ENCODE results near the gene ARPC5L.

ARPC5L gene

GRCh38 chr9:124861342-124862229 lies at the start of gene ARPC5L, which contains the start of gene RPL35:
Gene ARPC5L, plus strand, starts transcription at chr9:124862130. Its CDS starts 7,161 bp downstream, at chr9:124869291.
Gene RPL35, minus strand, starts transcription at chr9:124861957. Its CDS starts 45 bp downstream, at chr9:124861912.
- Mint-ChIP-seq H3K9me3 (ENCODE audit: low read depth) (no peaks in the 10 kb centered on the region), H3K4me3 (peak within 1 kb of the TSS; percentile 95), H3K4me1 (ENCODE audit: low read depth) (peaks cover 31% of the 10 kb centered on the region), H3K36me3 (peaks cover 18% of the 10 kb centered on the region), H3K27me3 (no peaks in the 10 kb centered on the region), H3K27ac (peak within 1 kb of the TSS; percentile 96)

GRCh38 chr9:124812441-124812876 lies 49.5 kb upstream of the ARPC5L start:
- H3K27ac Mint-ChIP-seq = no peak overlapping the region

GRCh38 chr9:124813041-124813440 lies 48.9 kb upstream of the ARPC5L start:
- no peak overlapping the region for H3K27ac Mint-ChIP-seq
- H3K9me3 Mint-ChIP-seq (ENCODE audit: low read depth) = no peaks in the 10 kb centered on the region
- H3K4me1 Mint-ChIP-seq (ENCODE audit: low read depth) = no peaks in the 10 kb centered on the region
- no peaks in the 10 kb centered on the region for H3K36me3 Mint-ChIP-seq
- H3K4me3 Mint-ChIP-seq = no peak overlapping the region
- H3K27me3 Mint-ChIP-seq = peaks cover 1% of the 10 kb centered on the region

More at GRCh38 chr9:124812441-124812876, 49.5 kb upstream of the ARPC5L start:
- Mint-ChIP-seq H3K4me3 (no peak overlapping the region), H3K4me1 (ENCODE audit: low read depth) (no peaks in the 10 kb centered on the region), H3K9me3 (ENCODE audit: low read depth) (no peaks in the 10 kb centered on the region), H3K36me3 (no peaks in the 10 kb centered on the region), H3K27me3 (peaks cover under 1% of the 10 kb centered on the region)

- no peaks in the 10 kb centered on the region for H3K4me1 Mint-ChIP-seq (ENCODE audit: low read depth)
- no peak overlapping the region for H3K4me3 Mint-ChIP-seq
- H3K9me3 Mint-ChIP-seq (ENCODE audit: low read depth) = no peaks in the 10 kb centered on the region
- H3K36me3 Mint-ChIP-seq = no peaks in the 10 kb centered on the region
- no peak overlapping the region for H3K27ac Mint-ChIP-seq
- peaks cover 3% of the 10 kb centered on the region for H3K27me3 Mint-ChIP-seq
Observed at GRCh38 chr9:124813501-124814163, 48.3 kb upstream of the ARPC5L start.

- Mint-ChIP-seq H3K36me3 (no peaks in the 10 kb centered on the region), H3K27ac (no peak overlapping the region), H3K4me3 (no peak overlapping the region), H3K9me3 (ENCODE audit: low read depth) (no peaks in the 10 kb centered on the region), H3K27me3 (peaks cover 3% of the 10 kb centered on the region), H3K4me1 (ENCODE audit: low read depth) (no peaks in the 10 kb centered on the region)
Observed at GRCh38 chr9:124814164-124814535, 47.8 kb upstream of the ARPC5L start.

- Mint-ChIP-seq H3K4me3 (no peak overlapping the region), H3K27ac (no peak overlapping the region), H3K9me3 (ENCODE audit: low read depth) (no peaks in the 10 kb centered on the region)
Observed at GRCh38 chr9:124815601-124816000, 46.3 kb upstream of the ARPC5L start.

GRCh38 chr9:124818431-124819281 lies 43.3 kb upstream of the ARPC5L start:
- H3K27ac Mint-ChIP-seq = no peak overlapping the region
- H3K4me3 Mint-ChIP-seq = no peak overlapping the region
- H3K27me3 Mint-ChIP-seq = peaks cover 3% of the 10 kb centered on the region
- no peaks in the 10 kb centered on the region for H3K36me3 Mint-ChIP-seq
- H3K4me1 Mint-ChIP-seq (ENCODE audit: low read depth) = no peaks in the 10 kb centered on the region
- H3K9me3 Mint-ChIP-seq (ENCODE audit: low read depth) = no peaks in the 10 kb centered on the region

More at GRCh38 chr9:124815601-124816000, 46.3 kb upstream of the ARPC5L start:
- Mint-ChIP-seq H3K36me3 (no peaks in the 10 kb centered on the region), H3K4me1 (ENCODE audit: low read depth) (no peaks in the 10 kb centered on the region), H3K27me3 (peaks cover 3% of the 10 kb centered on the region)

- Mint-ChIP-seq H3K36me3 (no peaks in the 10 kb centered on the region), H3K27me3 (peaks cover 3% of the 10 kb centered on the region), H3K4me1 (ENCODE audit: low read depth) (no peaks in the 10 kb centered on the region), H3K27ac (no peak overlapping the region), H3K9me3 (ENCODE audit: low read depth) (no peaks in the 10 kb centered on the region), H3K4me3 (no peak overlapping the region)
Observed at GRCh38 chr9:124820698-124821623, 41.0 kb upstream of the ARPC5L start.

- H3K9me3 Mint-ChIP-seq (ENCODE audit: low read depth) = peaks cover 5% of the 10 kb centered on the region
- no peak overlapping the region for H3K4me3 Mint-ChIP-seq
- no peaks in the 10 kb centered on the region for H3K36me3 Mint-ChIP-seq
- H3K4me1 Mint-ChIP-seq (ENCODE audit: low read depth) = no peaks in the 10 kb centered on the region
- peaks cover 2% of the 10 kb centered on the region for H3K27me3 Mint-ChIP-seq
- no peak overlapping the region for H3K27ac Mint-ChIP-seq
Observed at GRCh38 chr9:124828489-124829333, 33.2 kb upstream of the ARPC5L start.

- Mint-ChIP-seq H3K9me3 (ENCODE audit: low read depth) (peaks cover 5% of the 10 kb centered on the region), H3K4me3 (no peak overlapping the region), H3K36me3 (no peaks in the 10 kb centered on the region), H3K4me1 (ENCODE audit: low read depth) (no peaks in the 10 kb centered on the region), H3K27me3 (peaks cover 2% of the 10 kb centered on the region), H3K27ac (no peak overlapping the region)
Observed at GRCh38 chr9:124829334-124829669, 32.6 kb upstream of the ARPC5L start.

GRCh38 chr9:124830593-124830992 lies 31.3 kb upstream of the ARPC5L start:
- Mint-ChIP-seq H3K27ac (no peak overlapping the region), H3K4me1 (ENCODE audit: low read depth) (no peaks in the 10 kb centered on the region), H3K9me3 (ENCODE audit: low read depth) (peaks cover 5% of the 10 kb centered on the region), H3K27me3 (peaks cover 2% of the 10 kb centered on the region), H3K36me3 (no peaks in the 10 kb centered on the region), H3K4me3 (no peak overlapping the region)

- Mint-ChIP-seq H3K9me3 (ENCODE audit: low read depth) (no peaks in the 10 kb centered on the region), H3K27ac (no peak overlapping the region), H3K4me3 (no peak overlapping the region), H3K4me1 (ENCODE audit: low read depth) (no peaks in the 10 kb centered on the region), H3K27me3 (peaks cover 2% of the 10 kb centered on the region), H3K36me3 (no peaks in the 10 kb centered on the region)
Observed at GRCh38 chr9:124831642-124832364, 30.1 kb upstream of the ARPC5L start.

GRCh38 chr9:124834591-124834990 lies 27.3 kb upstream of the ARPC5L start:
- Mint-ChIP-seq H3K27ac (no peak overlapping the region), H3K9me3 (ENCODE audit: low read depth) (no peaks in the 10 kb centered on the region), H3K4me3 (no peak overlapping the region), H3K36me3 (no peaks in the 10 kb centered on the region), H3K27me3 (peaks cover 9% of the 10 kb centered on the region), H3K4me1 (ENCODE audit: low read depth) (no peaks in the 10 kb centered on the region)

All from activated naive CD8-positive, alpha-beta T cell (primary cell).